OCI-LY7 (cell line): ENCODE results near the gene GAS2L2.

Source experiments
- CTCF ChIP-seq: fragments of 200-600 bp; sonication (generic); conservative IDR thresholded peaks from 2 replicates; pipeline ENCODE4 v1.5.1; 2014; ENCODE audit warnings: mild to moderate bottlenecking, antibody characterized with exemption, low read length, moderate library complexity, mixed read lengths
- EZH2phosphoT487 ChIP-seq: fragments of 200-600 bp; sonication (generic); IDR thresholded peaks from 2 replicates; pipeline ENCODE4 v1.6.1; 2018; ENCODE audit warnings: low read depth, borderline replicate concordance, mild to moderate bottlenecking, mixed run types, antibody characterized with exemption, low read length, moderate library complexity, mixed read lengths

- TF ChIP-seq CTCF: no peak
- no peak for TF ChIP-seq EZH2phosphoT487
These were observed 27.3 kb downstream of the GAS2L2 start for GRCh38 chr17:35725802-35726126.
